HepG2 (cell line): ENCODE results near the gene GRK4. TPM values are rescaled to one million over a fixed set of nuclear protein-coding genes. Genes with fewer than 3 reads are reported as not detected.
A peak's percentile ranks its signal among the peaks of the same experiment; 100 is the strongest.

Experiments
- ARNT2 ChIP-seq: sonication (generic); formaldehyde crosslinking; IDR thresholded peaks from 2 replicates; pipeline ENCODE4 v1.8.0; 2022; ENCODE audit warnings: mild to moderate bottlenecking, low read depth, missing genetic modification reagents, moderate library complexity
- FOXP1 ChIP-seq, 2 experiments: fragments of 450-650 bp in 1 of 2; IDR thresholded peaks; 2 replicates each; pipeline ENCODE4 v1.6.1; 2017 to 2018; ENCODE audit warnings: antibody characterized with exemption in 1 of 2
- HOXA5 ChIP-seq: sonication (generic); formaldehyde crosslinking; IDR thresholded peaks from 2 replicates; pipeline ENCODE4 v1.4.0; 2020; ENCODE audit warnings: missing genetic modification reagents
- JARID2 ChIP-seq: sonication (generic); formaldehyde crosslinking; IDR thresholded peaks from 2 replicates; pipeline ENCODE4 v1.8.1; 2023; ENCODE audit warnings: missing genetic modification reagents, inconsistent platforms; ENCODE audit not compliant: insufficient replicate concordance
- JUND ChIP-seq: sonication (generic); formaldehyde crosslinking; IDR thresholded peaks from 2 replicates; pipeline ENCODE4 v1.8.0; 2022; ENCODE audit warnings: mild to moderate bottlenecking, missing genetic modification reagents
- KDM3A ChIP-seq: IDR thresholded peaks from 2 replicates; pipeline ENCODE4 v1.6.1; 2018; ENCODE audit warnings: low read depth, missing compliant biosample characterization
- KDM5B ChIP-seq: sonication (generic); formaldehyde crosslinking; IDR thresholded peaks from 2 replicates; pipeline ENCODE4 v1.4.0; 2020; ENCODE audit warnings: missing genetic modification reagents, mild to moderate bottlenecking, borderline replicate concordance
- MAFK ChIP-seq, 2 experiments: IDR thresholded peaks in 1 of 2; conservative IDR thresholded peaks in 1 of 2; 2 replicates each; pipeline ENCODE4 v1.6.1; 2011; ENCODE audit warnings: improper control_type of control experiment in 2 of 2, low read length in 2 of 2
- NFKBIZ ChIP-seq: IDR thresholded peaks from 2 replicates; pipeline ENCODE4 v1.6.1; 2018; ENCODE audit warnings: missing genetic modification reagents, missing compliant biosample characterization
- RAD51 ChIP-seq: fragments of 450-650 bp; IDR thresholded peaks from 2 replicates; pipeline ENCODE4 v1.6.1; 2016; ENCODE audit warnings: borderline replicate concordance
- RXRA ChIP-seq: sonication (generic); formaldehyde crosslinking; IDR thresholded peaks from 2 replicates; pipeline ENCODE4 v1.5.1; 2020; ENCODE audit warnings: missing genetic modification reagents
- SMARCC2 ChIP-seq: fragments of 450-650 bp; IDR thresholded peaks from 2 replicates; pipeline ENCODE4 v1.6.1; 2017; ENCODE audit warnings: antibody characterized with exemption, mild to moderate bottlenecking
- TSC22D2 ChIP-seq: sonication (generic); formaldehyde crosslinking; IDR thresholded peaks from 2 replicates; pipeline ENCODE4 v1.5.1; 2020; ENCODE audit warnings: missing genetic modification reagents, mild to moderate bottlenecking, borderline replicate concordance
- ZFP90 ChIP-seq: sonication (generic); formaldehyde crosslinking; IDR thresholded peaks from 2 replicates; pipeline ENCODE4 v1.8.0; 2022; ENCODE audit warnings: missing genetic modification reagents, mild to moderate bottlenecking, inconsistent platforms, borderline replicate concordance
- ZNF10 ChIP-seq: sonication (generic); formaldehyde crosslinking; IDR thresholded peaks from 2 replicates; pipeline ENCODE4 v1.4.0; 2020; ENCODE audit warnings: mild to moderate bottlenecking, low read depth, missing genetic modification reagents, borderline replicate concordance
- ZNF530 ChIP-seq: sonication (generic); formaldehyde crosslinking; IDR thresholded peaks from 2 replicates; pipeline ENCODE4 v1.5.0; 2020; ENCODE audit warnings: low read depth, mild to moderate bottlenecking, missing genetic modification reagents
- ZNF552 ChIP-seq: sonication (generic); formaldehyde crosslinking; IDR thresholded peaks from 2 replicates; pipeline ENCODE4 v1.9.0; 2022; ENCODE audit warnings: missing genetic modification reagents, mild to moderate bottlenecking, borderline replicate concordance
- ZNF891 ChIP-seq: sonication (generic); formaldehyde crosslinking; IDR thresholded peaks from 2 replicates; pipeline ENCODE4 v1.5.0; 2020; ENCODE audit warnings: mild to moderate bottlenecking, missing genetic modification reagents
- polyA plus RNA-seq, 8 experiments: library from polyadenylated mRNA; depleted of rRNA in 3 of 8; stranded (reverse) in 7 of 8; unstranded in 1 of 8; fragments of >200 nt; fragmentation: Illumina TruSeq in 4 of 8; extraction: Trizol in 4 of 8; gene quantifications; 2 replicates each; pipeline versions ENCODE4 v1.2.1 to v1.2.3, GENCODE V29; 2011 to 2016; ENCODE audit warnings: low read depth in 4 of 8, missing spikeins in 1 of 8, mixed read lengths in 1 of 8; ENCODE audit not compliant: insufficient read depth in 1 of 8
- total RNA-seq, 5 experiments: library from RNA; depleted of rRNA; stranded (reverse); fragments of >200 nt; fragmentation: Illumina TruSeq; extraction: Trizol; gene quantifications; 2 replicates each; pipeline ENCODE4 v1.2.3, GENCODE V29; 2016; ENCODE audit warnings: low read depth in 1 of 5
- TF ChIP-seq, protein P1 (sequence below): fragments of 450-650 bp; IDR thresholded peaks from 2 replicates; pipeline ENCODE4 v1.6.1; 2016
- TF ChIP-seq, protein P2 (sequence below): sonication (generic); formaldehyde crosslinking; IDR thresholded peaks from 2 replicates; pipeline ENCODE4 v1.5.0; 2020; ENCODE audit warnings: missing genetic modification reagents
- TF ChIP-seq, protein P3 (sequence below): sonication (generic); formaldehyde crosslinking; IDR thresholded peaks from 2 replicates; pipeline ENCODE4 v1.5.0; 2020; ENCODE audit warnings: mild to moderate bottlenecking, missing genetic modification reagents
- TF ChIP-seq, protein P4 (sequence below): sonication (generic); formaldehyde crosslinking; IDR thresholded peaks from 2 replicates; pipeline ENCODE4 v1.4.0; 2020; ENCODE audit warnings: missing genetic modification reagents, mild to moderate bottlenecking, borderline replicate concordance

Gene GRK4
- total and polyA plus RNA-seq, 2 of the 13 experiments (the other 11 are each of a cell fraction or from before 2014, with no cell fraction given), result 1.8 to 2.0 TPM

DNA sequence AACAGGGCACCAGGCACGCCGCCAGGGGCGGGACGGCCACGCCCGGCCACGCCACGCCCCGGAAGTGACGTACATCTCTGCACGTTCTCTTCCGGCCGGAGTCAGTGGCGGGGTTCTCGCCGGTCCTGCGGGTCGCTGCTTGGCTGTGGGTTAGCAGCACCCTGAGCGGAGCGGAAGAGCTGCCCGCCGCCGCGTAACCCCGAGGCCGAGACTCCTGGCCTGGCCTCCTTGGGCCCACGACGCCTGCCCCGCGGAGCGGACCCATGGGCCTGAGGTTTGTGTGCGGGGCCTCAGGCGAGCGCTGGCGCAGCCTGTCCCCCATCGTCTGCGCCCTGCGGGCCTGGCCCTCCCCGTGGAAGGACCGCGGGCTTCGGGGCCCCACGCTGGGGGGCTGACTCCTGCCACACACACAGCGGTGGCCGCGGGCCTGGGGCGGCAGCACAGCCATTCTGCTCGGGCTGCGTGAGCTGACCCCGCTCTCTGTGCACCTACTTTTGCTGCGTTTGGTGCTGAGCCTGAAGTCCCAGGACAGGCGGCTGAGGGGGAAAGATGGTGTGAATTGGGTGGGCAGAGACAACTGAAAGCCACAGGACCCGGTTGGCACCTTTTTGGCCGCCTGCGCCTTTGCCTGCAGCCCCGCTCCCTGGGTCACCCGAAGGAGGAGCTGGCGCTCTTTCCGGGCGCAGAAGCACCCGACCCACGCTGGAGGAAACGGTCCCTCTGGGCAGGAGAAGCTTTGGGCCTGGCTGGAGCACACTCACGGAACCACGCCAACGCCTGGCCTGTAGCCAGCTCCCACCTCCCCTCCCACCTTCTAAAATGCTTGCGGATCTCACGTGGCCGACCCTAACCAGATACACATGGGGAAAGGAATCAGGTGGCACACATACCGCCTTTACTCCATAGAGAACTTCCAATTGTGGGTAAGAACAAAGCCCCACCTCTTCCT, 28.3 kb upstream of the GRK4 start (continued):
- TF ChIP-seq ZFP90 (CRISPR knock-in tag), result no peak
- TF ChIP-seq, protein P1, sequence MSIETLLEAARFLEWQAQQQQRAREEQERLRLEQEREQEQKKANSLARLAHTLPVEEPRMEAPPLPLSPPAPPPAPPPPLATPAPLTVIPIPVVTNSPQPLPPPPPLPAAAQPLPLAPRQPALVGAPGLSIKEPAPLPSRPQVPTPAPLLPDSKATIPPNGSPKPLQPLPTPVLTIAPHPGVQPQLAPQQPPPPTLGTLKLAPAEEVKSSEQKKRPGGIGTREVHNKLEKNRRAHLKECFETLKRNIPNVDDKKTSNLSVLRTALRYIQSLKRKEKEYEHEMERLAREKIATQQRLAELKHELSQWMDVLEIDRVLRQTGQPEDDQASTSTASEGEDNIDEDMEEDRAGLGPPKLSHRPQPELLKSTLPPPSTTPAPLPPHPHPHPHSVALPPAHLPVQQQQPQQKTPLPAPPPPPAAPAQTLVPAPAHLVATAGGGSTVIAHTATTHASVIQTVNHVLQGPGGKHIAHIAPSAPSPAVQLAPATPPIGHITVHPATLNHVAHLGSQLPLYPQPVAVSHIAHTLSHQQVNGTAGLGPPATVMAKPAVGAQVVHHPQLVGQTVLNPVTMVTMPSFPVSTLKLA, result peak; percentile 36; the same call in 1 of the 2 replicates
- peak; percentile 65; the same call in 1 of the 2 replicates for TF ChIP-seq KDM5B (CRISPR knock-in tag)
- TF ChIP-seq HOXA5, result no peak
- no peak for TF ChIP-seq JARID2 (CRISPR knock-in tag)
- no peak for TF ChIP-seq JUND (CRISPR knock-in tag)
- TF ChIP-seq, protein P2, sequence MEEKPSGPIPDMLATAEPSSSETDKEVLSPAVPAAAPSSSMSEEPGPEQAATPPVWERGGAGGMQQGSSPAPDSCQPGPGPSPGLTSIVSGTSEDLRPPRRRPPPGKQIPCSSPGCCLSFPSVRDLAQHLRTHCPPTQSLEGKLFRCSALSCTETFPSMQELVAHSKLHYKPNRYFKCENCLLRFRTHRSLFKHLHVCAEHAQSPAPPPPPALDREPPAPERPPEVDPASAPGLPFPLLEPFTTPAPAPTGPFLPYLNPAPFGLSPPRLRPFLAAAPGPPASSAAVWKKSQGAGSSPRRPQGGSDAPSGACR, result no peak; the same call in 1 of the 2 replicates
- no peak for TF ChIP-seq NFKBIZ (CRISPR knock-in tag)
- TF ChIP-seq, protein P3, sequence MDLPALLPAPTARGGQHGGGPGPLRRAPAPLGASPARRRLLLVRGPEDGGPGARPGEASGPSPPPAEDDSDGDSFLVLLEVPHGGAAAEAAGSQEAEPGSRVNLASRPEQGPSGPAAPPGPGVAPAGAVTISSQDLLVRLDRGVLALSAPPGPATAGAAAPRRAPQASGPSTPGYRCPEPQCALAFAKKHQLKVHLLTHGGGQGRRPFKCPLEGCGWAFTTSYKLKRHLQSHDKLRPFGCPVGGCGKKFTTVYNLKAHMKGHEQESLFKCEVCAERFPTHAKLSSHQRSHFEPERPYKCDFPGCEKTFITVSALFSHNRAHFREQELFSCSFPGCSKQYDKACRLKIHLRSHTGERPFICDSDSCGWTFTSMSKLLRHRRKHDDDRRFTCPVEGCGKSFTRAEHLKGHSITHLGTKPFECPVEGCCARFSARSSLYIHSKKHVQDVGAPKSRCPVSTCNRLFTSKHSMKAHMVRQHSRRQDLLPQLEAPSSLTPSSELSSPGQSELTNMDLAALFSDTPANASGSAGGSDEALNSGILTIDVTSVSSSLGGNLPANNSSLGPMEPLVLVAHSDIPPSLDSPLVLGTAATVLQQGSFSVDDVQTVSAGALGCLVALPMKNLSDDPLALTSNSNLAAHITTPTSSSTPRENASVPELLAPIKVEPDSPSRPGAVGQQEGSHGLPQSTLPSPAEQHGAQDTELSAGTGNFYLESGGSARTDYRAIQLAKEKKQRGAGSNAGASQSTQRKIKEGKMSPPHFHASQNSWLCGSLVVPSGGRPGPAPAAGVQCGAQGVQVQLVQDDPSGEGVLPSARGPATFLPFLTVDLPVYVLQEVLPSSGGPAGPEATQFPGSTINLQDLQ (CRISPR knock-in tag), result no peak
- peak; percentile 77 for TF ChIP-seq ARNT2 (CRISPR knock-in tag)
- no peak for TF ChIP-seq ZNF10 (CRISPR knock-in tag)
- TF ChIP-seq, protein P4, sequence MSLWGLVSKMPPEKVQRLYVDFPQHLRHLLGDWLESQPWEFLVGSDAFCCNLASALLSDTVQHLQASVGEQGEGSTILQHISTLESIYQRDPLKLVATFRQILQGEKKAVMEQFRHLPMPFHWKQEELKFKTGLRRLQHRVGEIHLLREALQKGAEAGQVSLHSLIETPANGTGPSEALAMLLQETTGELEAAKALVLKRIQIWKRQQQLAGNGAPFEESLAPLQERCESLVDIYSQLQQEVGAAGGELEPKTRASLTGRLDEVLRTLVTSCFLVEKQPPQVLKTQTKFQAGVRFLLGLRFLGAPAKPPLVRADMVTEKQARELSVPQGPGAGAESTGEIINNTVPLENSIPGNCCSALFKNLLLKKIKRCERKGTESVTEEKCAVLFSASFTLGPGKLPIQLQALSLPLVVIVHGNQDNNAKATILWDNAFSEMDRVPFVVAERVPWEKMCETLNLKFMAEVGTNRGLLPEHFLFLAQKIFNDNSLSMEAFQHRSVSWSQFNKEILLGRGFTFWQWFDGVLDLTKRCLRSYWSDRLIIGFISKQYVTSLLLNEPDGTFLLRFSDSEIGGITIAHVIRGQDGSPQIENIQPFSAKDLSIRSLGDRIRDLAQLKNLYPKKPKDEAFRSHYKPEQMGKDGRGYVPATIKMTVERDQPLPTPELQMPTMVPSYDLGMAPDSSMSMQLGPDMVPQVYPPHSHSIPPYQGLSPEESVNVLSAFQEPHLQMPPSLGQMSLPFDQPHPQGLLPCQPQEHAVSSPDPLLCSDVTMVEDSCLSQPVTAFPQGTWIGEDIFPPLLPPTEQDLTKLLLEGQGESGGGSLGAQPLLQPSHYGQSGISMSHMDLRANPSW (CRISPR knock-in tag), result no peak
- no peak for TF ChIP-seq MAFK (conservative IDR thresholded peaks at IDR 0.05 in 1 of 2, IDR thresholded peaks at IDR 0.05 in 1 of 2; ENCODE audit: low read length in 2 of 2)
- TF ChIP-seq ZNF530 (CRISPR knock-in tag), result no peak
- no peak for TF ChIP-seq SMARCC2
- TF ChIP-seq RAD51, result no peak
- no peak for TF ChIP-seq ZNF552 (CRISPR knock-in tag)
- TF ChIP-seq RXRA, result peak; percentile 54; the same call in 1 of the 2 replicates
- no peak for TF ChIP-seq FOXP1 (IDR thresholded peaks at IDR 0.05)
- no peak for TF ChIP-seq FOXP1 (CRISPR knock-in tag; IDR thresholded peaks at IDR 0.05)
- peak; percentile 62; the same call in 1 of the 2 replicates for TF ChIP-seq ZNF891 (CRISPR knock-in tag)
- no peak for TF ChIP-seq KDM3A
- TF ChIP-seq TSC22D2 (CRISPR knock-in tag), result no peak
